Measurements from ENCODE around the gene ROR1.
"Not testable (repeated sequence)": the region's sequence is repeated elsewhere in the genome, so short reads cannot be mapped to it uniquely, and the experiment has no call there.

Gene ROR1

DNA sequence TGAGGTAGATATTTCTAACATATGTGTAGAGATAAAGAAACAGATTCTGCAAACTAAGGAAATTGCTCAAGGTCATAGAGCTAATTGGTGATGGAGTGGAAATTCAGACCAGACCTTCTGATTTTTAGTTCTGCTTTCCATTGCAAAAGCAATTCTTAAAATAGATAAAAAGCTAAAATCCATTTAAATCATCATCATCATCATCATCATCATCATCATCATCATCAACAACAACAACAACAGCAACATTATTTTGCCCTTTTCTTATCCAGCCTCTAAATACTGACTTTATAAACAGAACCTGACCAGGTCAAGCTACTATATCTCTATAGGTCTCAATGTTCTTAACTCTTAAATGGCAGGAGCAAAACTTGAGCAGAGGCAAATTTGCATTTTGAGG, 14.0 kb upstream of the ROR1 start:
- DNase-seq: no peak

DNA sequence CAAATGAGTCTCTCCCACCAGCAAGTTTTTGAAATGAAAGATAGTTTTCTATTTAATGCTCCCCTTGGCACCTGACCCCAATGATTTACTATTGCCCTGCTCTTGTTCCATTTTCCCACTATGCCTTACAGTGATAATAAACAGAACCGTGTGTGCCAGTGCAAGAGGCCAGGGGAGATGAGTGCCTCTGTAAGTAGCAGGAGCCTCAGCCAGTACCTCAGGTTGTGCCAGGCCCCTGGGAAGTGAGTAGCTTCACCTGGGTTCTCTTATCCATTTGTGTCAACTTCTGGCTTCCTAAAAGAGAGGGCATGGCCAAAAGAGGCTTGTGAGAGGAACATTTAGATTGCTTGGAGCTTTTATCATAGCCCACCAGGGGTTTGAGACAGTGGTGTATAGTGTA, 3.4 kb upstream of the ROR1 start:
- DNase-seq: no peak

DNA sequence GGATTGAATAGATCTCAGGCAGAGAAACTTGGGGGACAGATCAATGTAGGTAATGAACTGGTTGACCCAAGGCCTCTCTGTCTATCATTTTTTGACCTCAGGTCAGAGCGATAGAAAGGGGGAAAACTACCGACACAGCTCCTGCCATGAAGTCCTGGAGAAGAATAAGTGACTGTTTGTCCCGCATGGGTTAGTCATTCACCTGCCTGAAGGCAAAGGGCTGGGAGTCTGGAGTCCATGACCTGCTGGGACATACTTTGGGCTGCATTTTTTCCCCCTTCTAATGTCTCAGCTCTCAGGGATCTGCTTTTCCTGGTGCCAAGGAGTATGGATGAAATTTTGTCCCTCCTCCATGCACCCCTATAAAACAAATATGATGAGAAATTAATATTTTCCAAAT, 1.6 kb upstream of the ROR1 start:
- no peak for DNase-seq

DNA sequence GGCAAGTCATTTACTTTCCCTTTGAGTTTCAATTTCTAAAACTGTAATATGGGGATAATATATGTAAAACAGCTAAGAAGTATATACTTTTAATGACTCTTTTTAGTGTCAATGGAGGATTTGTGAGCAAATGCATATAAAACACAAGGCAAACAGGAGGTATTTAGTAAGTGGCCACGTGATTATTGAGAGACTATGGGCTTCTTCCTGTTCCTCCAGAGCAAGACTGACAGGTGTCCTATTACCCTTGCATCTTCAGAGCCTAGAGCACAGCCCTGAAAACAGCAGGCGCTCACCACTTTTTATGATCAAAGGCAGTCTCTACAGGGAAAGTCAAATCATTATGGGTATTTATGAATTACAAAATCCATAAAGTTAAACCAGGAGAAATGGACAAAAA, 941 bp upstream of the ROR1 start:
- DNase-seq: no peak

DNA sequence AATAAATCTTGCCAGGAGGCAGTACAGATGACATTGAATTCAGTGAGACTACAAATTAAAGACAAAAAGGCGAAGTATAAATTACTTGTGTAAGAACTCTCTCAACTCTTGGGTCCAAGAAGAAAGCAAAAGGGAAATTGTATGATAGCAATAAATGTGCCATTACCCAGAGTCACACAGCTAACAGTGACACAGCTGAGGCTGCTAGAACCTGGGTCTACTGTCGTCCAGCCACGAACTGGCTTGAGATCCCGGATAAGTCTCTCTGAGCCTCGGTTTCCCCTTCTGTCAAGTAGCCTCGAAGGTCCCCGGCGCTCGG, 362 bp upstream of the ROR1 start:
- no peak for DNase-seq

DNA sequence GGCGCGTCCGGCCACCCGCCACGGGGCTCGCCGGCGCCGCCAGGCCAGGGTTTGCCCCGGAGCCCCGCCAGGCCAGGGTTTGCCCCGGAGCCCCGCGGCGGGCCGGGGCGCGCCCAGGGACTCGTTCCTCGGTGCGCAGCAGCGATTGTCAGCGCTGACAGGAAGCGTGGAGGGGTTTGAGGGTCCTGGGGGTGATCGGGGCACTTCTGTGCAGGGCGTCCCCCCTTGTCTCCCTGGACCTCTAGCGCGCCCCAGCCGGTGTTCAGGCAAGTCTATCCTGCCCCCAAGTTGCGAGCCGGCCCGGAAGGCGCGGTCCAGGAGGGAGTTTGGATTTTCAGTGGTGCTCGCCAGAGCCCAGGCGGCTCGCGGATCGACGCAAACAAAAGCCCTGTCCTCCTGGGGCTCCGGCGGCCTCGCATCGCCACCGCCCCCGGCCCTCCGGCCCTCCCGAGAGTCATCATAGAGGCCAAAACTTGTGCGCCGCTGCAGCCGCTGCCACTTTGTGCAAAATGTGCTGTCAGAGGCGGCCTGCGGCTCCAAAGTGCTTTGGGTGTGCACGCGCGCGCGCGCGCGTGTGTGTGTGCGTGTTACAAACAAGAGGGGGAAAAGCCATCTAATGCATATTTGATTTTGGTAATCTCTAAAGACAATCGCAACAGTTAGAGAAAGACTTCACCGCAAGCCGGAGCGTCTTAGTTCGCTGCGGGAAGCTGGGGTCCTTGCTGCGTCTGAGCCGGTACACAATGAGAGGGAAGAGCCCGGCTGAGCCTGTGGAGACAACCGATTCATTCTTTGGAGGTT, 1.0 kb downstream of the ROR1 start:
- peak; percentile 5 to 51 for DNase-seq

DNA sequence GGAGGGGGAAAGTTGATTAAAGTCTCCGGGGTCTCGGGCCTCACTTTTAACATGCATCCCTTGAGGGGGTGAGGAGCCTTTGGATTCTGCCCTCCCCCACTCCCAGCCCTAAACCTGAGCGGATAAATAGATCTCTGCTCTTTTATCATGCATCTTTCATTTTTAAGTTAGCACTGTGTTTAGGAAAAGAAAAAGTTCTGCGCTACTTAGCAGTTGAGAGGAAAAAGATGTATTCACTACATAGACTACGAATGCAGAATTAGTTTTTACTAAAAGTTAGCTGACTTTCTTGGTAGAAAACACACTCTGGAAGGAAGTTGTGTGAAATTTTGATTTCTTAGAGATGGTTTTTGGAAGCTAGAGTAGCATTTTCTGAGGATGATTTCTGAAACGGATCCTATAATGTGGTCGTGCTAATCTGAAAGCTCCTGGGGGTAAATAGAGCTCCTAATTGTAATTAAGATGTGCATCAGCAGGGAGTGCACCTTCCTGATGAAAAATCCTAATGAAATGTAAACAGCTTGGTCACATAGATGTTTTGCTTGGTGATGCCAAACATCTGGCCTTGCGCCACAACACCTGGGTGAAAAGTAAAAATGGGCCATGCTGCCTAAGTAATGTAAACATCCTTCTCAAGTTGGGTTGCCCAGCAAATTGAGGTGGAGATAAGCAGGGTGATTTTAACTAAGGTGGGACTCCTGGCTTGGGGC, 1.8 kb downstream of the ROR1 start:
- no peak for DNase-seq

DNA sequence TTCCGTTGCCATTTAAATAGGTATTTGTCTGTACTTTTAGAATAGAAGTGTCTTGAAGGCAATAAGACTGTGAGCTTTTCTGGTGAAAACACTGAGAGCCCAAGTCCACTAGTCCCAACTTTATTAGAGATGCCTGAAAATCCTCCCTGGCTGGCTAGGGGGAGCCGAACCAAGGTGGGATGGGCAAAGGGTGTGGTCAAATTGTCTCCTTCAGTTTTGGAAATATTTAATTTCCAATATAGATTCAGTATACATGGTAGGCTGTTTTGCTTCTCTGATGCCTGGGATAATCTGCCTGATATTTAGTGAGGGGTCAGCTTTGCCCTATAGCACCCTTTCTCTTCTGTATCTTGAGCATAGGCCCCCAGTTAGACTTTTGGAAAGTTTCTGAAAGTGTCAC, 3.5 kb downstream of the ROR1 start:
- no peak for DNase-seq

DNA sequence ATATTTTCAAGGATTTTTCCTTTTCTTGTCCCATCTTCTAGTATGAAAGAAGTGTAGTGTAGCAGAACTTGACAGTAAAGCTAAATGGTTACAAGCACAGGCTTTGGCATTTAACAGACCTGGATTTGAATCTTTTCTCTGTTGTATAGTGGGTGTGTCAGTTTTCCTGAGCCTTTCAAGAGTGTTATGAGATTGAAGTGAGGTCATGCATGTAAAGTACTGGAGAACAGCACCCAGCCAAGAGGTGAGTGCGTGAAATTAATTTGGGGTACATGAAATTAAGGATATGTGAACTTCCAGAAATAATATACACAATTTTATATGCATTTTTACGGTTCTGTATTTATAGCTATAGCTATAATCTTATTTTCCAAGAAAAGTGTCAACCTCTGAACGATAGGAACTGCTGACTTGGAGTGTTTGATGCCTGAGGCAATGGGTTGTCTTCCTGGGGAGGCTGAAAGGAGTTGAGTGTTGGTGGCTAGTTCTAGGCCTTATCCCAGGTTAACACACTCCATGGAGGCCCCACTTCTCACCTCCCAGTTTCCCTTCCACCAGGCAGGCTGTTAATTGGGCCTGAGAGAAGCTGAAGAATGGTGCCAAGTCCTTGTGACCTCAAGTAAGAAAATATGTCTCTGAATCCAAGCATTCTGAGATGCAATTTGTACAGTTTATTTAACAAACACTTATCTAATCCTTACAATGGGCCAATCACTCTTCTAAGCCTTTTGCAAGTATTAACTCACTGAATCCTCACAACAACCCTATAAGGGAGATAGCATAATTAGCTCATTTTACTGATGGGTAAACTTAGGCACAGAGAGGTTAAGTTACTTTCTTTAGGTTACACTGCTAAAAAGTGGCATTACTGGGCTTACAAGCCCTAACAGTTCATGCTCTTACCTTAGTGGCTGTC, 4.4 kb downstream of the ROR1 start:
- no peak for DNase-seq

DNA sequence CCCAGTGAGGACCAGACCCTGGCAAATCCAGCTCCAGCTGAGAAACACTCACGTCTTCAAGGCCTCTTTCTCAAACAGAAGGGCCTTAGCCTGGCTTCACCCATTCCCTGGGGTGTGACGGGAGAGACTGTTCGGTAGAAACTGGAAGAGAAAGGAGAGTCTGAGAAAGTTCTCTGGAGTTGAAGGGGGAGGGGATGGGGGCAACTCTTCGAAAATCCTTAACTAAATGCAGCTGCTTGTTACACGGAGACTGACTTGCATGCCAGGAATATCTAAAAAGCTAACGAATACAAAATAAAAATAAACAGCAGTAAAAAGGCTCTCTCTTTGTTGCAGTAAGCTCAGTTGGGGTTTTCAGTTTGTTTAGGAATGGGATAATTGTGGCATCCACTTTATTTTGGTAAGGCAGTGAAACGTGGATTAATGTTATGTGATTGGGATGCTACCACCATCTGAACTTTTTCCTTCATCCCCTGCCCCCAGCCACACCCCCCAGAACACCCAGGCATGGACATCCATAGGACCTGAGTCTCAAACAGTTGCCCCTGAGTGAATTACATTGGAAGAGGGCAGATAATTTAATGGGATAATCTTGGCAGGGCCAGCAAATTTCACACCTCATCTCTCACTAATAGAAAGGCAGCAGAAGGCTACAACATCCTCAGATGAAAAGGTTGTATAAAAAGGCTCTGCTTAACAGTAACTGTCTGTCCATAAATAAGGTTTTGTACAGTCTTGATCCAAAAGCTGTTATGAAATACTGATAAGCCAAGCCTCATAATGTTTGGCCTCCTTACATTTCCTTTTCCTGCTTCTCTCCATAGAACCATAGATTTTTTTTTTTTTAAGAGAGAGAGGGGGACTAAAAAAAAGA, 5.8 kb downstream of the ROR1 start:
- DNase-seq: no peak

DNA sequence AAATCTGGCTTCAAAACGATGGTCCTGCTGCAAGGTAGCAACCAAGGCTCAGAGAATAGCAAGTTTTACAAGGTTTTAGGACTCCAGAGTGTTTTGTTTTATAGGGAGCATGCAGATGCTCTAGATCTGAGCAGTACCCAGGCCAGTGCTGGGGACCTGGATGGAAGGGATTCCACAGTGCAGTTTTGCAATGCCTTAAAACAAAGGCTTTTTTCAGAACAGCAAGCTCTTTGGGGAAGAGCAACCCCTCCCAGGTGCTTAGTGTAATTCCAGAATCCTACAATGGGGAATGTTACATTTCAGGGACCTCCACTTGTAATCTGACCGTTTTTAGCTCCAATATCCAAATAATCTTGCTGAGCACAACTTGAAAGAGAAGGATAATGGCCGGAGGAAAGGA, 6.7 kb downstream of the ROR1 start:
- DNase-seq: no peak

DNA sequence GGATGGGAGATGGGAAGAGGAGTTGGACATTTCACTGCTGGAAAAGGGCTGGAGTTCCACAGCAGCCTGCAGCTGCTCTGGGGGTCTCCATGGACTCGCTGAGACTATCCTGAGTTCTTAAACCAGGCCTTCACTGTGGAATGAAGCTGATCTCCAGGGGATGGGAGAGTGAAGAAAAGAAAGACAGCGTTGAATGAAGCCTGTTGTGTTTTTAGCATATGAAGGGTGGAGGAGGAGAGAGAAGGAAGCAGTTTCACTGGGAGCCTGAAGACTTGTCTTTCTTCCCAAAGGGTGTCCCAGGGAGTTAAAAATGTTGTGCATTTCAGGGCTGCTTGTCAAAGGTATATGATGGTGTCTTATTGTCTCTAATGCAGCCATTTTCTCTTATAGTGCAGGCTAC, 9.2 kb downstream of the ROR1 start:
- DNase-seq: no peak

DNA sequence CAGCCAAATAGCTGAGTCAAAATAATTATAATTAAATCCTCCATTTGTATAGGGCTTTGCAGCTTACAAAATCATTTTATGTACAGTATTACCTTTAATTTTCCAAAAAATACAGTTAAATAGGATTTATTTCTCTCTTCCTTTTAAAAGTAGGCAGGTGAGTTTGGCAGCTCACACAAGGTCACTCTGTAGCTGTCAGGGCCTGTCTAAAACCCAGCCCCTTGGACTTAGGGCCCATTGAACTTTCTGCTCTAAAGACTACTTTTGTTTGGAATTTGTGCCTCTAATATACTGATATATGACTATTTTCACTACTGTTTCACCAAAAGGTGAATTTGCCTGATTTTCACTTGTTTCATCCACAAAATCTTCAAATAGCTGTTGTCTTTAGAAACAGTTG, 10.3 kb downstream of the ROR1 start:
- DNase-seq: no peak

DNA sequence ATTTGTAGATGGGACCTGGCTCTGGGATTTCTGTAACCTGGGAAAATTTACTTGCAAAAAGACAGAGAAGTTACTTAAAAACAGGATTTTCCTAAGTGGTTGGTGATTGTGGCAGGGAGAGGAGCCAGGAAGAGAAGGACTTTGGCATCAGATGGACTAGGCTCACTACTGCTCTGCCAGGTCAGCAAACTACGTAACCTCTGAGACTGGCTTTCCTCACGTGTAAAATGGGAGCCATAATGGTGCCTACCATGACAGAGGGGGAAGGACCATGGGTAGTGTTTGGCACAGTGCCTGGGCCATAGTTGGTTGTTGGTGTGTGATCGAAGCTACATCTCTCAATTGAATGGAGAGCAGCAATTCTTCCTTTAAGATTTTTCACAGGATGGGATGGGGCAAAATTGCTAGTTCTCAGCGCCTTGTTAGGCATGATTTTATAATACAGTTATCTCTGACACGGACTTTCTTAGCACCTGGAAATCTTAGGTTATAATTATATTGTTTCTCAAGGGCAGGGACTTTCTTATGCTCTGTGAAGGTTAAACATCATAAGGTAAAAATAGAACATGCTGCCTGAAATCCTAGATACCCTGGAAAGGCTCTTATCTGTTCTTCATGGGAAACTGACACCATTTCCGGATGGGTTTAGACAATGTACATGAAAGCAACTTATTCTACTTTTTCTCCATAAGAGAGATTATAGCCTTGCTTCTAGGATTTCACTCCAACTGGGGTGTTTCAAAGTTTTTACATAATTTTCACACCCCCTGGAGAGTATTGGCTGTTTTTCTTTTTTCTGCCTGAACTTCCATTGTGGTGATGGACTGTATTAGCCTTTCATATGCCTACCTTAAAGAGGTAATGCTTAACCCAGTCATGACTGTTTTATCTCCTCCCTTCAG, 10.9 kb downstream of the ROR1 start:
- no peak for DNase-seq

DNA sequence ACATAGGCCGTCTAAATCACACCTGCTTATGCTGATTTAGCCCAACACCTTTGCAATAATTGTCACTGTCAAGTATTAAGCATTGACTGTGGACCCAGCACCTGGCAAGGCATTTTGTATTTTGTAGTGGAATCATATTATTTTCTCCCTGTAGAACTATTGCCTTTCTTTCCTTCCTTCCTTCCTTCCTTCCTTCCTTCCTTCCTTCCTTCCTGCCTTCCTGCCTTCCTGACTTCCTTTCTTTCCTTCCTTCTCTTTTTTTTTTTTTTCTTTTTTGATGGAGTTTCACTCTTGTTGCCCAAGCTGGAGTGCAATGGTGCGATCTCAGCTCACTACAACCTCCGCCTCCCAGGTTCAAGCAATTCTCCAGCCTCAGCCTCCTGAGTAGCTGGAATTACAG, 13.5 kb downstream of the ROR1 start:
- not testable (repeated sequence) for DNase-seq

DNA sequence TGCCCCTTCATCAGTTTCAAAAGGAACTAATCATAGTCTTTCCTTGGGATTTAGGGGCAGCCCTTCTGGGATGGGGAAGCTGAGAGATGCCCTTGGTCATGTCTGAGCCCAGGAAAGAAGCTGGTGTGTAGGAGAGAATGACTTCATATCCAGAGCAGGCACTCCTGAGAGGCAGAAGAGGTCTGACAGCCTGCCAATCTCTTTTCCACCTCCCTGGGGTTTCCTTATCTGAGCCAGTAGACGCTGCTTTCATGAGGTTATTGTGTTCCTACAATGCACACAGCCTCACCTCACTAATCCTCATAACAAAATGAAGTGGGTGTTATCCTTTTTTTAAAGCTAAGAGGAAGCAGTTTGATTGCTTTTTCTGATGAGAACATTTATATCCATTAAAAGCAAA, 14.1 kb downstream of the ROR1 start:
- DNase-seq: no peak

DNA sequence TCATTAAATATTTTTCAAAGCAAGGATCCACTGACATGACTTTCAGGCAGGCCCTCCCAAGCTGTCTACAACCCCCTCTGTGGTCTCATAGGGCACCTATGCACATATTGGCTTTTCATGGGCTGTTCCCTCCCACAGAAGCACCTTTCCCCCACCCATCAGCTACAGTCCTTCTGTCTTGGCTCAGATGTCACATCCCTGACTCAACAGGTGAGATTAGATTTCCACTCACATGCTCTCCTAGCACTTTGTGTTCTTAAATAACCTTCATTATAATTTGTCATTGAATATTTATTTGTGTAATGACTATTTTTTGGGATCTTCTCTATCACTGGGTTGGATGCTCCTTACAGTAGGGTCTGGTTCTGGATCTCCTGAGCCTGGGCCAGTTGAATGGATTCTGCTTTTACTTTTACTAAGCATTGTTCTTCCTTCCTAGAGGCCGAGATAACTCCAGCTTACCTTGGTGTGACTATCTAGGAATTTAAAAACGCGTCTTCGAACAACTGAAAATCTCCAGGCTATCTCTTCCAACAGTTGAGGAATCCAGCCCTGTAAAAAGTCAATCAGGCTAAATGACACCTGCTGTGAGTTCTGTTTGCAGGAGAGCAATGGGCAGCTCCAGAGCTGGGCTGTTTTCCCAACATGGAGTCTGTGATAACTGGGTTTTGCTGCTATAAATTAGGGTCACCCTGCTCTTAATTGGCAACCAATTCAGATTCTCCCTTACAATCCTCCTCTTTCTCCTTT, 16.2 kb downstream of the ROR1 start:
- DNase-seq: no peak

DNA sequence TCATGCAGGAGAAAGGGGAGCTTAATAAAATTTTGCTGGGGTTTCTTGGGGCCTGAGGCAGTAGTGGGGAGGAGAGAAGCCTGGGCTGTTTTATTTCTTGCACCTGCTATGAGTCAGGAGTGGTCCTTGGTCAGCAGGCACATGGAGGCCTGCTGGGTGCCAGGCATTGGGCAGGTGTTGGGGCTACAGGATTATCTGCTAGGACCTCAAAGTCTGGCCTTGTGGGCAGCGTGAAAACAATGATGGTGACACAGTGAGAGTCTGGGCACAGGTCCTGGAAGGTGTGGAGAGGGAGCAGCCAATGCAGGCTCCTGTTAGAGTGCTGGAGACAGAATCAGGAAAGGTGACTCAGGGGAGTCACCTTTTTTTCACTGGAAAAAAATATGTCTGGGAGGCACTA, 17.2 kb downstream of the ROR1 start:
- no peak for DNase-seq

DNA sequence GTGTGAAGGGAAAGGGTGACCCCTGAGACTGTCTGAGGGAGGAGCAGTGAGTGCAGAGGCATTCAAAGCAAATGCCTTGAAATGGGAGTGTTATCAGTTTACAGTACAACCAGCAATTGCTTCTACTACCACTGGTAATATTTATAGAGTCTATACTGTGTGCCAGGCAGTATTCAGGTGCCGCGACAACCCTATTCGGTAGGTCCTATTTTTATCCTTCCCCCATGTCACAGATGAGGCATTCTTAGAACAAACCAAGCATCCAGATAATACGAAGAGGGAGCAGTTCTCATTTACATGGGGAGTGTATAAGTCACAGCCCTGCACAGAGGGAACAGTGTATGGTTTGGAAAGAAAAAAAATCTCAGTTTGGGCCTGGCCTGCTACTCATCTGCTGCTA, 18.3 kb downstream of the ROR1 start:
- no peak for DNase-seq

DNA sequence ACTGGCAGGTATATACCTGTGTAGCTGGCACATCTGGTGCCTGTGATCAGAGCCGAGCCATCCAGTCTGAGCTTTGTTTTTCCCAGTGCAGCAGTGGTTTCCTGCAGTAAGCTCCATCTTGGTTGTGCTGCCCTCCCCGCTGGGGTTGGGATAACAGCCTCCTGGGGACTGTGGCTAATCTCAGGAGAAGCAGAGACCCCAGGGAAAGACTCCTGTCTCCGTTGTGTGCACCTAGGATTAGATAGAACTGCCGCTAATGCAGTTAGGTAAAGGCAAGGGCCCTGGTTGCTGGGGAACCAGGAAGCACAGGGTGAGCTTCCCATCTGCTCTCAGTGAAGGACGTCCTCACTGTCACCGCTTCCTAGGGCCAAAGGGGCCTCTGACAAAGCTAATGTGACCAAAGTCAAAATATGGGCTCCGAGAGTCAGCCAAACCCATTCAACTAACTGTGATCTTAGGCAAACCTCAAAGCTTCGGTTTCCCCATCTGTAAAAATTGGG, 20.0 kb downstream of the ROR1 start:
- no peak for DNase-seq

DNA sequence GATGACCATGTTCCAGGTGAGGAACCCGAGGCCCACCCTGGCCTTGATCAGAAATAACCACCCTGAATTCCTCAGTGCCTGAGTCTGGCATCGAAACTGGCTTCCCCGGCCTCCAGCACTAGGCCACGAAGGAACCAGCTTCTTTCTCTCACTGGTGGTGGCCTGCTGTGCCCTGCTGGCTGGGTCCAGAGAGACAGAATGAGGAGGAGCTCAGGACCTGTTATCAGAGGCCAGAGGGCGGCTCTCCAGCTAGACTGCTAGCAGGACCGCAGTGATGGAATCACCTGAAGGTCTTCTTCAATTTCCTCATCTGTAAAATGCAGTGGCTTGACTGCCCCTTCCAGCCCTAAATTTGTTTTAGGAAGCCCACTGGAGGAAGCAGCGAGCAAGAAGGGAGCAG, 20.5 kb downstream of the ROR1 start:
- no peak for DNase-seq
